RWPE2 (cell line): ENCODE results near the gene CRYBG1.
"Not testable (repeated sequence)": the region's sequence is repeated elsewhere in the genome, so short reads cannot be mapped to it uniquely, and the experiment has no call there.

Experiments
- ATAC-seq: fragments of 200-7000 bp; cut with Tn5 transposase; 3 replicates; pipeline ENCODE4 v1.9.1; 2021; ENCODE audit warnings: low read depth
- DNase-seq: peaks from one replicate; pipeline ENCODE4 v3.0.0-alpha.2; 2020; ENCODE audit warnings: low spot score
- H3K27ac ChIP-seq: fragments of 450-650 bp; 2 replicates; pipeline ENCODE4 v1.5.1; 2017; ENCODE audit warnings: mild to moderate bottlenecking; ENCODE audit not compliant: poor library complexity, severe bottlenecking
- H3K27me3 ChIP-seq: fragments of 250-450 bp; sonication (Bioruptor Pico); 2 replicates; pipeline ENCODE4 v1.5.1; 2021; ENCODE audit warnings: mild to moderate bottlenecking, moderate library complexity; ENCODE audit not compliant: insufficient read depth, poor library complexity, severe bottlenecking
- H3K36me3 ChIP-seq: fragments of 250-450 bp; sonication (Bioruptor Pico); 2 replicates; pipeline ENCODE4 v1.5.1; 2020; ENCODE audit warnings: low read depth, mild to moderate bottlenecking, moderate library complexity
- H3K4me1 ChIP-seq: fragments of 250-450 bp; sonication (Bioruptor Pico); 2 replicates; pipeline ENCODE4 v1.5.1; 2021; ENCODE audit warnings: mild to moderate bottlenecking, moderate library complexity; ENCODE audit not compliant: insufficient read depth, poor library complexity, severe bottlenecking
- H3K4me3 ChIP-seq: fragments of 250-450 bp; sonication (Bioruptor Pico); 2 replicates; pipeline ENCODE4 v1.5.1; 2021; ENCODE audit warnings: mild to moderate bottlenecking, moderate library complexity; ENCODE audit not compliant: severe bottlenecking
- H3K9me3 ChIP-seq: fragments of 250-450 bp; sonication (Bioruptor Pico); 2 replicates; pipeline ENCODE4 v1.5.1; 2021; ENCODE audit warnings: mild to moderate bottlenecking, moderate library complexity; ENCODE audit not compliant: severe bottlenecking
- TF ChIP-seq, protein P1 (sequence below): fragments of 450-650 bp; IDR thresholded peaks from one replicate; pipeline ENCODE4 v1.5.1; 2017; ENCODE audit warnings: mild to moderate bottlenecking, moderate library complexity; ENCODE audit not compliant: poor library complexity, severe bottlenecking

The CRYBG1 gene

DNA sequence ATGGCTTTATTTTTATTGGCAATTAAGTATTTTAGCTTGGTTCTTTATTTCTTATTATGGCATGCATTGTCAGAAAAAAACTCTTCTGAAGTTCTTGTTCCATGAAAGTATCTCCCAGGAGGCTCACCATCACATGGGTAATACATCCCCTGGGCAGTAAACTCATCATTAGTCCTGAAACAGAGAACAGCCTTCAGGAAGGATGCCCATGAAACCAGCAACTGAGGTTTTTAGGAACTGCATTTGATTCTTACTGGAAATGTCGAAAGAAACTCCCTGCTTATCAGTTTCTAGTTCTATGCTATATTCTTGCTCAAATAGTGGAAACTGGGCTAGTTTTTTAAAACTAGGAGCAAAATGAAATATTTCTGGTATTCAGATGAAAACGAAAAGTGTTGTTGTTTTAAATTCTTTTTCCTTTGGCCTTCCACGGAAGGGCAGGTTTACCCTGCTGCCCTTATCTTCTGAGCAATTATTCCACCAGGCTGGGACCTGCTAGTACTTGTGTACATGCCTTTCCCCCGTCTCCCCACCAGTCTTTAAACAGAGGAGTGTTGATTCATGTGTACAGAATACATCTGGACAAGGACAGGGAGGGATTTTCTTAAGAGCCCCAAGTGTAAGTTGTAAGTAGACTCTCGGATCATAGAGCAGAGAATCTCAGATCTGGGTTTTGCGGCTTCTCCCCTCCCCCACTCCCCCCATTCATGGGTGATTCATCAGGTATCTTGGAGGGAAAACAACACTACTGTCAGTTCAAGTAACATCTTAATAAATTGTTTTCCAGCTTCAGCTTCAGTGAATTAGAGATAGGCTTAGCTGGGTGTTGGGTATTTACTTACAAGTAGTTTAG, 187.3 kb downstream of the CRYBG1 start:
- H3K27ac ChIP-seq: peak overlapping the region; percentile 99

DNA sequence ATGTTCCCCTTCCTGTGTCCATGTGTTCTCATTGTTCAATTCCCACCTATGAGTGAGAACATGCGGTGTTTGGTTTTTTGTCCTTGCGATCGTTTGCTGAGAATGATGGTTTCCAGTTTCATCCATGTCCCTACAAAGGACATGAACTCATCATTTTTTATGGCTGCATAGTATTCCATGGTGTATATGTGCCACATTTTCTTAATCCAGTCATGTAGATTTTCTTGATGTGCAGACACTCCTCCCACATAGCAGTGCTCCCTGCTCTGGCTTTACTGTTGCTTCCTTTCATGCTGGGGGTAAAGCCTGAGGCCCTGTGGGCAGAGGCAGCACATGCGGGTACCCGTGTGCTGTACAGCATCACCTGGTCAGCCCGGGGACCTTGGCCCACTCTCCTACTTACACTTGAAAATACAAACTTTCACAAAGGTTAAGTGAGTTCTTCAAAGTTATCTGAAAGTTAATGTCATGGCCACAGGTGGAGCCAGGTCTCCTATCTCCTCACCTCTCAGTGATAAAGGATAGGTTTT, 188.5 kb downstream of the CRYBG1 start:
- peaks cover 91% of the 10 kb centered on the region for H3K36me3 ChIP-seq
- not testable (repeated sequence) for ATAC-seq, DNase-seq, H3K4me3 ChIP-seq, H3K9me3 ChIP-seq, H3K27me3 ChIP-seq
- H3K4me1 ChIP-seq: peaks cover 41% of the 10 kb centered on the region
- peak overlapping the region; percentile 99 for H3K27ac ChIP-seq

More for the DNA sequence above, 187.3 kb downstream of the CRYBG1 start:
- TF ChIP-seq, protein P1, sequence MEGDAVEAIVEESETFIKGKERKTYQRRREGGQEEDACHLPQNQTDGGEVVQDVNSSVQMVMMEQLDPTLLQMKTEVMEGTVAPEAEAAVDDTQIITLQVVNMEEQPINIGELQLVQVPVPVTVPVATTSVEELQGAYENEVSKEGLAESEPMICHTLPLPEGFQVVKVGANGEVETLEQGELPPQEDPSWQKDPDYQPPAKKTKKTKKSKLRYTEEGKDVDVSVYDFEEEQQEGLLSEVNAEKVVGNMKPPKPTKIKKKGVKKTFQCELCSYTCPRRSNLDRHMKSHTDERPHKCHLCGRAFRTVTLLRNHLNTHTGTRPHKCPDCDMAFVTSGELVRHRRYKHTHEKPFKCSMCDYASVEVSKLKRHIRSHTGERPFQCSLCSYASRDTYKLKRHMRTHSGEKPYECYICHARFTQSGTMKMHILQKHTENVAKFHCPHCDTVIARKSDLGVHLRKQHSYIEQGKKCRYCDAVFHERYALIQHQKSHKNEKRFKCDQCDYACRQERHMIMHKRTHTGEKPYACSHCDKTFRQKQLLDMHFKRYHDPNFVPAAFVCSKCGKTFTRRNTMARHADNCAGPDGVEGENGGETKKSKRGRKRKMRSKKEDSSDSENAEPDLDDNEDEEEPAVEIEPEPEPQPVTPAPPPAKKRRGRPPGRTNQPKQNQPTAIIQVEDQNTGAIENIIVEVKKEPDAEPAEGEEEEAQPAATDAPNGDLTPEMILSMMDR: no peak
- H3K4me1 ChIP-seq: peaks cover 41% of the 10 kb centered on the region
- H3K36me3 ChIP-seq: peaks cover 90% of the 10 kb centered on the region
- H3K27me3 ChIP-seq: no peaks in the 10 kb centered on the region
- ATAC-seq (peak; percentile 89), DNase-seq (peak; percentile 77)
- no peak overlapping the region for H3K4me3 ChIP-seq
- H3K9me3 ChIP-seq: no peaks in the 10 kb centered on the region

DNA sequence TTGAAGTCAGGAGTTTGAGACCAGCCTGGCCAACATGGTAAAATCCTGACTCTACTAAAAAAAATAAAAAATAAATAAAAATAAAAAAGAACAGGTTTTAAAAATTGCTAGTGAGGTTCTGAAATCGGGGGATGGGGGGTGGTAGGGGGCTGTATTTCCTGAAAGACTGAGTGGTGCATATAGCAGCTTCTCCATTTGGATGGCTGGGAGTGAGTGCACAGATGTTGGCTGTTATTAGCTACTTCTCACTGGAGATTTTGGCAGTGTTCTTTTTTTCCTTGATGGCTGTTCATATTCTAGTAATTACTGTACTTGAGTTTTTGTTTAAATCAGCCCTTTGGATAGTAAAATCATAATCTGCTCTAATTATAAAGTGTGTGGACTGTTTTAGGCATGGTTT, 189.0 kb downstream of the CRYBG1 start:
- TF ChIP-seq, protein P1: no peak
- Histone ChIP-seq H3K4me3 (no peak overlapping the region), H3K4me1 (peaks cover 41% of the 10 kb centered on the region), H3K36me3 (peaks cover 91% of the 10 kb centered on the region), H3K9me3 (no peaks in the 10 kb centered on the region), H3K27ac (peak overlapping the region; percentile 99), H3K27me3 (no peaks in the 10 kb centered on the region)
- DNase-seq (no peak), ATAC-seq (no peak)

DNA sequence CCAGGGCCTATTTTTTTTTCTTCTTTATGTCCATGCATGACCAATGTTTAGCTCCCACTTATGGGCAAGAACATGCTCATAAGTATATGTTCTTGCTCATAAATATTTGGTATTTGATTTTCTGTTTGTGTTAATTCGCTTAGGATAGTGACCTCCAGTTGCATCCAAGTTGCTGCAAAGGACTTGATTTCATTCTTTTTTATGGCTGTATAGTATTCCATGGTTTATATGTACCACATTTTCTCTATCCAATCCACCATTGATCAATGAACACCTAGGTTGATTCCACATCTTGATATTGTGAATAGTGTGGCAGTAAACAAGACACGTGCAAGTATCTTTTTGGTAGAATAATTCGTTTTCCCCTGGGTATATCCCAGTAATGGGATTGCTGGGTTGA, 190.6 kb downstream of the CRYBG1 start:
- H3K27ac ChIP-seq: no peak overlapping the region

DNA sequence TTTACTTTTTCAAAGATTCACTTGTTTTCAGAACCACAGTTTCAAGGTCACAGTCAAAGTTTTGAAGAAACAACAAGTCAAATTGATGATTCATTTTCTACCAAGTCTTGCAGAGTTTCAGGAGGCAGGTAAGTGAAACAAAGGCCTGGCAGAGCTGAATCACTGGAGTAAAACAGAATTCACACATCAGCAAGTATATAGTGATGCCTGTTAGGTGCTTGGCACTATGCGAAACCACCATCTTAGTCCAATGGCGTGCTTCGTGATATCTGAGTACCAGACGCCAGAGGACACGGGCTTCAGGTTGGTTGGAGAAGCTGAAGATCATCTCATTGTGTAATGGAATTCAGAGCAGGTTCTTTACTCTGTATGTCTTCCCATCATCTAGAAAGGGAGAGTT, 192.9 kb downstream of the CRYBG1 start:
- Histone ChIP-seq H3K36me3 (peaks cover 87% of the 10 kb centered on the region), H3K27me3 (no peaks in the 10 kb centered on the region), H3K9me3 (no peaks in the 10 kb centered on the region), H3K4me1 (peaks cover 12% of the 10 kb centered on the region), H3K4me3 (no peak overlapping the region), H3K27ac (no peak overlapping the region)
- TF ChIP-seq, protein P1: no peak
- ATAC-seq (no peak), DNase-seq (no peak)

More for the DNA sequence above, 190.6 kb downstream of the CRYBG1 start:
- TF ChIP-seq, protein P1: no peak
- Histone ChIP-seq H3K4me3 (no peak overlapping the region), H3K27me3 (no peaks in the 10 kb centered on the region), H3K36me3 (peaks cover 88% of the 10 kb centered on the region), H3K9me3 (no peaks in the 10 kb centered on the region), H3K4me1 (peaks cover 28% of the 10 kb centered on the region)
- no peak for ATAC-seq
- no peak for DNase-seq
